GM23338 (cell line): ENCODE results near the gene PPP1R14B.
A peak's percentile ranks its signal among the peaks of the same experiment; 100 is the strongest.

Source experiments
- CREB1 ChIP-seq: fragments of 250-450 bp; sonication (Bioruptor Pico); IDR thresholded peaks from 2 replicates; pipeline ENCODE4 v1.5.0; 2020; ENCODE audit warnings: low read depth, mild to moderate bottlenecking, moderate library complexity
- ETS1 ChIP-seq: IDR thresholded peaks from 2 replicates; pipeline ENCODE4 v1.6.1; 2016; ENCODE audit warnings: antibody characterized with exemption
- EZH2 ChIP-seq: fragments of 200-600 bp; sonication (generic); IDR thresholded peaks from one replicate; pipeline ENCODE4 v1.8.0; 2017; ENCODE audit warnings: antibody characterized with exemption, mild to moderate bottlenecking, low read depth; ENCODE audit not compliant: unreplicated experiment
- POLR2AphosphoS5 ChIP-seq: IDR thresholded peaks from 2 replicates; pipeline ENCODE4 v1.6.1; 2016; ENCODE audit warnings: antibody characterized with exemption, low read depth
- ZNF114 ChIP-seq: fragments of 250-450 bp; sonication (Bioruptor Pico); IDR thresholded peaks from 2 replicates; pipeline ENCODE4 v1.5.0; 2020; ENCODE audit warnings: mild to moderate bottlenecking, moderate library complexity
- TF ChIP-seq, protein P1 (sequence below), 2 experiments: fragments of 200-600 bp in 1 of 2; sonication (generic) in 1 of 2; conservative IDR thresholded peaks; 2 replicates each; pipeline versions ENCODE4 v1.5.1 to v1.6.1; 2016 to 2017; ENCODE audit warnings: antibody characterized with exemption in 2 of 2, low read depth in 2 of 2, mild to moderate bottlenecking in 2 of 2, moderate library complexity in 1 of 2
- TF ChIP-seq, protein P2 (sequence below): IDR thresholded peaks from one replicate; pipeline ENCODE4 v1.6.1; 2018; ENCODE audit warnings: antibody characterized with exemption; ENCODE audit not compliant: unreplicated experiment

- TF ChIP-seq, protein P1, sequence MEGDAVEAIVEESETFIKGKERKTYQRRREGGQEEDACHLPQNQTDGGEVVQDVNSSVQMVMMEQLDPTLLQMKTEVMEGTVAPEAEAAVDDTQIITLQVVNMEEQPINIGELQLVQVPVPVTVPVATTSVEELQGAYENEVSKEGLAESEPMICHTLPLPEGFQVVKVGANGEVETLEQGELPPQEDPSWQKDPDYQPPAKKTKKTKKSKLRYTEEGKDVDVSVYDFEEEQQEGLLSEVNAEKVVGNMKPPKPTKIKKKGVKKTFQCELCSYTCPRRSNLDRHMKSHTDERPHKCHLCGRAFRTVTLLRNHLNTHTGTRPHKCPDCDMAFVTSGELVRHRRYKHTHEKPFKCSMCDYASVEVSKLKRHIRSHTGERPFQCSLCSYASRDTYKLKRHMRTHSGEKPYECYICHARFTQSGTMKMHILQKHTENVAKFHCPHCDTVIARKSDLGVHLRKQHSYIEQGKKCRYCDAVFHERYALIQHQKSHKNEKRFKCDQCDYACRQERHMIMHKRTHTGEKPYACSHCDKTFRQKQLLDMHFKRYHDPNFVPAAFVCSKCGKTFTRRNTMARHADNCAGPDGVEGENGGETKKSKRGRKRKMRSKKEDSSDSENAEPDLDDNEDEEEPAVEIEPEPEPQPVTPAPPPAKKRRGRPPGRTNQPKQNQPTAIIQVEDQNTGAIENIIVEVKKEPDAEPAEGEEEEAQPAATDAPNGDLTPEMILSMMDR (conservative IDR thresholded peaks at IDR 0.05; ENCODE audit: low read depth in 2 of 2), result no peak
- TF ChIP-seq ZNF114 (CRISPR knock-in tag), result no peak
- peak; percentile 65 for TF ChIP-seq POLR2AphosphoS5
- TF ChIP-seq EZH2, result no peak
- no peak for TF ChIP-seq CREB1 (CRISPR knock-in tag)
- TF ChIP-seq, protein P2, sequence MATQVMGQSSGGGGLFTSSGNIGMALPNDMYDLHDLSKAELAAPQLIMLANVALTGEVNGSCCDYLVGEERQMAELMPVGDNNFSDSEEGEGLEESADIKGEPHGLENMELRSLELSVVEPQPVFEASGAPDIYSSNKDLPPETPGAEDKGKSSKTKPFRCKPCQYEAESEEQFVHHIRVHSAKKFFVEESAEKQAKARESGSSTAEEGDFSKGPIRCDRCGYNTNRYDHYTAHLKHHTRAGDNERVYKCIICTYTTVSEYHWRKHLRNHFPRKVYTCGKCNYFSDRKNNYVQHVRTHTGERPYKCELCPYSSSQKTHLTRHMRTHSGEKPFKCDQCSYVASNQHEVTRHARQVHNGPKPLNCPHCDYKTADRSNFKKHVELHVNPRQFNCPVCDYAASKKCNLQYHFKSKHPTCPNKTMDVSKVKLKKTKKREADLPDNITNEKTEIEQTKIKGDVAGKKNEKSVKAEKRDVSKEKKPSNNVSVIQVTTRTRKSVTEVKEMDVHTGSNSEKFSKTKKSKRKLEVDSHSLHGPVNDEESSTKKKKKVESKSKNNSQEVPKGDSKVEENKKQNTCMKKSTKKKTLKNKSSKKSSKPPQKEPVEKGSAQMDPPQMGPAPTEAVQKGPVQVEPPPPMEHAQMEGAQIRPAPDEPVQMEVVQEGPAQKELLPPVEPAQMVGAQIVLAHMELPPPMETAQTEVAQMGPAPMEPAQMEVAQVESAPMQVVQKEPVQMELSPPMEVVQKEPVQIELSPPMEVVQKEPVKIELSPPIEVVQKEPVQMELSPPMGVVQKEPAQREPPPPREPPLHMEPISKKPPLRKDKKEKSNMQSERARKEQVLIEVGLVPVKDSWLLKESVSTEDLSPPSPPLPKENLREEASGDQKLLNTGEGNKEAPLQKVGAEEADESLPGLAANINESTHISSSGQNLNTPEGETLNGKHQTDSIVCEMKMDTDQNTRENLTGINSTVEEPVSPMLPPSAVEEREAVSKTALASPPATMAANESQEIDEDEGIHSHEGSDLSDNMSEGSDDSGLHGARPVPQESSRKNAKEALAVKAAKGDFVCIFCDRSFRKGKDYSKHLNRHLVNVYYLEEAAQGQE, result no peak
- TF ChIP-seq ETS1, result no peak
Observed at GRCh38 chr11:64233913-64234586, 12.7 kb downstream of the PPP1R14B start, which contains the start of gene VEGFB.
